A673 (cell line): Measurements from ENCODE around the gene PFKM. TPM values are rescaled to one million over a fixed set of nuclear protein-coding genes. Genes with fewer than 3 reads are reported as not detected.

ENCODE experiments used
- BruUV-seq: library from RNA; stranded (reverse); fragments of 400-500 nt; replicated peaks from 2 replicates; lab custom pipeline; 2021; lab: Mats Ljungman, UMichigan
- CTCF ChIA-PET: fragments of 300-600 bp; sonication (Branson Sonifier 250); formaldehyde crosslinking; loops from one replicate; lab custom pipeline; 2022; ENCODE audit warnings: antibody characterized with exemption; lab: Charles Lee
- POLR2A ChIA-PET: fragments of 300-600 bp; sonication (Branson Sonifier 250); formaldehyde crosslinking; loops from one replicate; lab custom pipeline; 2022; ENCODE audit warnings: antibody characterized with exemption; ENCODE audit not compliant: low non-redundant PET; lab: Charles Lee
- DNase-seq: peaks from one replicate; pipeline ENCODE4 v3.0.0-alpha.2; 2015; ENCODE audit warnings: low spot score
- H3K27ac ChIP-seq: fragments of 200-600 bp; sonication (generic); 2 replicates; pipeline ENCODE4 v1.5.1; 2016; ENCODE audit warnings: mixed run types, low read depth, mild to moderate bottlenecking, mixed read lengths, antibody characterized with exemption, low read length; ENCODE audit not compliant: poor library complexity, severe bottlenecking
- H3K27me3 ChIP-seq: fragments of 200-600 bp; sonication (generic); replicated peaks from 2 replicates; pipeline ENCODE4 v1.6.1; 2017; ENCODE audit warnings: mixed run types, low read depth, mild to moderate bottlenecking, mixed read lengths, antibody characterized with exemption, low read length; ENCODE audit not compliant: insufficient read depth, poor library complexity
- H3K36me3 ChIP-seq: fragments of 200-600 bp; sonication (generic); 2 replicates; pipeline ENCODE4 v1.6.1; 2016; ENCODE audit warnings: mixed run types, mild to moderate bottlenecking, mixed read lengths, antibody characterized with exemption, low read length; ENCODE audit not compliant: insufficient read depth, poor library complexity, severe bottlenecking
- H3K4me1 ChIP-seq: fragments of 200-600 bp; sonication (generic); 2 replicates; pipeline ENCODE4 v1.6.1; 2017; ENCODE audit warnings: mixed run types, mild to moderate bottlenecking, mixed read lengths, antibody characterized with exemption, low read length; ENCODE audit not compliant: insufficient read depth, poor library complexity, severe bottlenecking
- H3K4me3 ChIP-seq: fragments of 200-600 bp; sonication (generic); 2 replicates; pipeline ENCODE4 v1.5.1; 2016; ENCODE audit warnings: low read depth, mixed run types, mild to moderate bottlenecking, mixed read lengths, low read length; ENCODE audit not compliant: poor library complexity, severe bottlenecking
- H3K9me3 ChIP-seq: fragments of 200-600 bp; sonication (generic); 2 replicates; pipeline ENCODE4 v1.6.1; 2016; ENCODE audit warnings: mixed run types, low read depth, mild to moderate bottlenecking, mixed read lengths, antibody characterized with exemption, low read length; ENCODE audit not compliant: poor library complexity, severe bottlenecking
- EZH2 ChIP-seq: fragments of 200-600 bp; sonication (generic); IDR thresholded peaks from 2 replicates; pipeline ENCODE4 v1.6.1; 2017; ENCODE audit warnings: borderline replicate concordance, low read depth, mild to moderate bottlenecking, mixed read lengths, antibody characterized with exemption, low read length; ENCODE audit not compliant: poor library complexity, severe bottlenecking
- intact Hi-C: fragments of 100-400 bp; cut with micrococcal nuclease; formaldehyde crosslinking; loops from one replicate; pipeline ENCODE4 v1.10.0; 2022; ENCODE audit not compliant: unreplicated experiment
- total RNA-seq: library from RNA; stranded (reverse); gene quantifications from 2 replicates; pipeline ENCODE4 v1.2.3, GENCODE V29; 2021
- TF ChIP-seq, protein P1 (sequence below): fragments of 300-800, 200-600 bp; sonication (generic); conservative IDR thresholded peaks from 2 replicates; pipeline ENCODE4 v1.5.1; 2017; ENCODE audit warnings: low read depth, mild to moderate bottlenecking, antibody characterized with exemption, low read length, moderate library complexity, mixed read lengths

The PFKM gene
- total RNA-seq, 1 experiment from 2014 or later = 114 TPM

DNA sequence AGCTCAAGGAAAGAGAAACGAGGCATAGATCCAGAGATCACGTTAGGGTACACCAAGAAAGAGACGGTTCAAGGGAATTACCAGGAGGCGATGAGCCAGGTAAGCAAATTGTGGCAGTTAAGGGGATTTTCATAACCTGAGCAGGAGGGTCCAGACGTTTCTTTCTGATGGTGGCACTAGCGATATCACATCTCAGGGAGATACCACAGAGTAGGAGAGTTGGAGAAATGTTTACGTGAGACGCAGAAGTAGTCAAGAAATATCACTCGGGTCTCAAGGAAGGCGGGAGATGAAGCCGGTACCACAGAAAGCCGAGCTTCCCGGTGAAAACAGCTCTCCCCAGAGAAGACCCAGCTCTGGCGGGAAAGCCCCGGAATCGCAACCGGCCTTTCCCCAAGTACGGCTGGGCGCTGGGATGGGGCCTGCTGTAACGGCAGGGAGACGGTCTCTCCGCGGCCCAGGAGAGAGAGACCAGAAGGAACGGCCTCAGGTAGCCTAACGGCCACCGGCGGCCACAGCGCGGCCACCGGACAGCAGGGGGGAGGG is 13.8 kb upstream of the PFKM start:
- H3K36me3 ChIP-seq = no peaks in the 10 kb centered on the region
- H3K27ac ChIP-seq = peak overlapping the region; percentile 97
- TF ChIP-seq, protein P1, sequence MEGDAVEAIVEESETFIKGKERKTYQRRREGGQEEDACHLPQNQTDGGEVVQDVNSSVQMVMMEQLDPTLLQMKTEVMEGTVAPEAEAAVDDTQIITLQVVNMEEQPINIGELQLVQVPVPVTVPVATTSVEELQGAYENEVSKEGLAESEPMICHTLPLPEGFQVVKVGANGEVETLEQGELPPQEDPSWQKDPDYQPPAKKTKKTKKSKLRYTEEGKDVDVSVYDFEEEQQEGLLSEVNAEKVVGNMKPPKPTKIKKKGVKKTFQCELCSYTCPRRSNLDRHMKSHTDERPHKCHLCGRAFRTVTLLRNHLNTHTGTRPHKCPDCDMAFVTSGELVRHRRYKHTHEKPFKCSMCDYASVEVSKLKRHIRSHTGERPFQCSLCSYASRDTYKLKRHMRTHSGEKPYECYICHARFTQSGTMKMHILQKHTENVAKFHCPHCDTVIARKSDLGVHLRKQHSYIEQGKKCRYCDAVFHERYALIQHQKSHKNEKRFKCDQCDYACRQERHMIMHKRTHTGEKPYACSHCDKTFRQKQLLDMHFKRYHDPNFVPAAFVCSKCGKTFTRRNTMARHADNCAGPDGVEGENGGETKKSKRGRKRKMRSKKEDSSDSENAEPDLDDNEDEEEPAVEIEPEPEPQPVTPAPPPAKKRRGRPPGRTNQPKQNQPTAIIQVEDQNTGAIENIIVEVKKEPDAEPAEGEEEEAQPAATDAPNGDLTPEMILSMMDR = no peak
- TF ChIP-seq EZH2 = no peak
- no TSS peak for BruUV-seq
- peak; percentile 46 for DNase-seq
- POLR2A ChIA-PET = interaction anchor here (0.7 kb wide), 2 partner anchors 34 to 297 kb away, joined by 3 read pairs; no protein-coding TSS in a partner anchor
- peaks cover 18% of the 10 kb centered on the region for H3K4me1 ChIP-seq
- intact Hi-C loops = loop anchor here (5.0 kb wide), 1 partner anchor 52 kb away; the partner anchor contains the start of gene ASB8
- peak overlapping the region; percentile 94 for H3K4me3 ChIP-seq
- H3K27me3 ChIP-seq = peaks cover 5% of the 10 kb centered on the region
- CTCF ChIA-PET = no interaction called here
- H3K9me3 ChIP-seq = no peaks in the 10 kb centered on the region

DNA sequence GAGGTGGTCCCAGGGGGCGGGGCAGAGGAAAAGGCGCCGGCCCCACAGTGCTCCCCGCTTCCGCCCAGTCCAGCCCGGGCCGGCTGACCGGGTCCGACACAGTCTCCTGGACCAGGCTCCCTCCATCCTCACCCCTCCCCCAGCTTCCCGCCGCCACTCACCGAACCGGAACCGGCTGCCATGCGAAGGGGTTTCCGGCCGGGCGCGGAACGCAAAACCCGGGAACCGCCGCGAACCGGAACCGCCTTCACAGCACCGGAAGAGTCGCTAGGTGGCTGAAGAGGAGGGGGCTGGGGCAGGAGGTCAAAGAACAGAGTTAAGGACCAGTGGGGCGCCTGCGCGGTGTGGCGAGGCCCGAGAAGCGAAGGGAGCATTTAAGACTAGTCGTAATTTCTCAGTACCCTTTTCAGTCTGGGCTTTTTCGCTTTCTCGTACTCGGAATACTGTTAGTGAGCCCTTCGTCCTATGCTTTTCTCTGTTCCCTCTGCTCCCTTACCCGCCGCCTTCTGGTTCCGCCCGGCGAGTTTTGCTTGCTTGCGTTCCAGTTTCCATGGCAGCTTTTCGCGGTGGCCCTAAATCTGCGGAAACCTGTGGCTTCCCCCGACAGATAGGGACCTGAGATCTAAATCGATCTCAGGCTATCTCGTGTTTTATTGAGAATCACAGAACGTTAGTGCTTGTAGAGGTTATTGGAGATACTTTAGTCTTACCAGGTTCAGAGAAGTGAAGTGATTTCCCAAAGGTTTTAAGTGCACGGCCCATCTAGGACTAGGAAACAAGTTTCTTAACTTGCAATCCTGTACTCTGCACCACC is 13.1 kb upstream of the PFKM start, which contains the start of gene SENP1:
Gene SENP1, minus strand, starts transcription at position 213 of the 814 bp plus-strand sequence. CDS start 4,607 bp downstream, outside the sequence.
- BruUV-seq = no TSS peak

More for the DNA sequence above, 13.1 kb upstream of the PFKM start, which contains the start of gene SENP1:
- no peaks in the 10 kb centered on the region for H3K36me3 ChIP-seq
- H3K27ac ChIP-seq = peak within 1 kb of the TSS; percentile 97
- POLR2A ChIA-PET = interaction anchor here (0.7 kb wide), 2 partner anchors 34 to 298 kb away, joined by 3 read pairs; no protein-coding TSS in a partner anchor
- intact Hi-C loops = loop anchor here (5.0 kb wide), 1 partner anchor 51 kb away; the partner anchor contains the start of gene ASB8
- CTCF ChIA-PET = no interaction called here
- peak; percentile 91 for DNase-seq
- H3K27me3 ChIP-seq = peaks cover 5% of the 10 kb centered on the region
- peaks cover 18% of the 10 kb centered on the region for H3K4me1 ChIP-seq
- H3K9me3 ChIP-seq = no peaks in the 10 kb centered on the region
- no peak for TF ChIP-seq EZH2
- TF ChIP-seq, protein P1 = peak; percentile 21; the same call in 1 of the 2 replicates
- H3K4me3 ChIP-seq = peak within 1 kb of the TSS; percentile 94
